ENCODE data around the gene MREG. TPM values are rescaled to one million over a fixed set of nuclear protein-coding genes. Genes with fewer than 3 reads are reported as not detected.
"Not testable (repeated sequence)": the region's sequence is repeated elsewhere in the genome, so short reads cannot be mapped to it uniquely, and the experiment has no call there.

Gene MREG
- polyA plus RNA-seq, 1 experiment: 2.6 TPM

DNA sequence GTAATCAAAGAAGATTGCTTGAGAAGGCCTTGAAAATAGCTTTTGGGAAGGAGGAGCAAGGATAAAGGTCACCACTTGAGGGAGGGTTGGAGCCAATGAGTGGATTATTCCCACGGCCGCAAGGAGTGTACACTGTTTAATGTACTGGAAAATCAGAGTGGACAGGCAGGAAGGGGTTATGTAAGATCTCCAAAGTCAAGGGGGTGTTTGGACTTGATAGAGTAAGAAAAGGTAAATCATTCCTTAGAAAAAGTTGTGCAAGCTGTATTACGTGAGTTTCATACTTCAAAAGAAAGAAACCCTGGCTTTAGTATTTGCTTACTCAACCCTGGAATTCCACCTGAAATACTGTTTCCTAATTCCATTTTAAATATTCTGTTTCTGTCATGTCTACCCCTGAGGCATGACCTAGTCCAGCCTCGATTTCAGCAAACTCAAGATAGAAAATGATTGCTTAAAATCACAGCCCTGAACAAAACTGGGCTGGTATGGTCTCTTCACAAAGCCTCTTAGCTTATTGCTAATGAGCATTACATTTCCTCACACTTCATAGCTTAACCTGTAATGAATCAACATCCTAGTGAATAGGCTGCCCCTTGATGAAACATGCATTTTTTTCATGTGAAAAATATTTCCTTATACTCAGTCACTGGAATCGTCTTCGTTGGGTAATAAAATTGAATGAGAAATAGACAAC is 1.1 kb downstream of the MREG start:
- Histone ChIP-seq H3K9me3 (ENCODE audit: control insufficient read depth, insufficient read depth, low read length) (no peaks in the 10 kb centered on the region), H3K27ac (ENCODE audit: low read depth, low read length) (no peak overlapping the region), H3K27me3 (ENCODE audit: control insufficient read depth, insufficient read depth, low read length) (no peaks in the 10 kb centered on the region), H3K4me3 (ENCODE audit: low read depth, low read length) (peak overlapping the region; percentile 68)
- ChIA-PET POLR2A (no interaction called here), CTCF (interaction anchor here (0.6 to 2.5 kb wide), 6 partner anchors 11 to 1278 kb away, joined by 3 to 12 read pairs (median 4); no protein-coding TSS in a partner anchor)
- DNase-seq (ENCODE audit: low read depth, low spot score): no peak
- TF ChIP-seq, protein P1, sequence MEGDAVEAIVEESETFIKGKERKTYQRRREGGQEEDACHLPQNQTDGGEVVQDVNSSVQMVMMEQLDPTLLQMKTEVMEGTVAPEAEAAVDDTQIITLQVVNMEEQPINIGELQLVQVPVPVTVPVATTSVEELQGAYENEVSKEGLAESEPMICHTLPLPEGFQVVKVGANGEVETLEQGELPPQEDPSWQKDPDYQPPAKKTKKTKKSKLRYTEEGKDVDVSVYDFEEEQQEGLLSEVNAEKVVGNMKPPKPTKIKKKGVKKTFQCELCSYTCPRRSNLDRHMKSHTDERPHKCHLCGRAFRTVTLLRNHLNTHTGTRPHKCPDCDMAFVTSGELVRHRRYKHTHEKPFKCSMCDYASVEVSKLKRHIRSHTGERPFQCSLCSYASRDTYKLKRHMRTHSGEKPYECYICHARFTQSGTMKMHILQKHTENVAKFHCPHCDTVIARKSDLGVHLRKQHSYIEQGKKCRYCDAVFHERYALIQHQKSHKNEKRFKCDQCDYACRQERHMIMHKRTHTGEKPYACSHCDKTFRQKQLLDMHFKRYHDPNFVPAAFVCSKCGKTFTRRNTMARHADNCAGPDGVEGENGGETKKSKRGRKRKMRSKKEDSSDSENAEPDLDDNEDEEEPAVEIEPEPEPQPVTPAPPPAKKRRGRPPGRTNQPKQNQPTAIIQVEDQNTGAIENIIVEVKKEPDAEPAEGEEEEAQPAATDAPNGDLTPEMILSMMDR (IDR thresholded peaks at IDR 0.05; ENCODE audit: low read depth, low read length): no peak

DNA sequence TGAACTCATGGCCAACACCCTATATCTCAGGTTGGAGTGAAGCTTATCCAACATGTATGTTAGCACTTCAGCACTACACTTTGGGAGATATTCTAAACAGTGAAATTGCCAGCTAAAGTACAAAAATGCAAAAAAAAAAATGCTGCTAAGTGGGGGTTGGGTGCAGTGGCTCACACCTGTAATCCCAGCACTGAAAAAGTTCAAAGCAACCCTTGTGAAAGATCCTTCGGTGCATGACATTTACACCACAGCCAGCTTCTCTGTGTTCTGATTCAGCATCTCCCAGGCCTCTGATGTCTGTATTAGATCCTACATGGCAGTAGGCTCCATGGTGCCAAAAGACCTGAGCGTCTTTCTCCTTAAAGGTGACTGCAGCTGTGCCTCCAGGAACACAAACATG is 4.1 kb downstream of the MREG start:
- H3K27me3 ChIP-seq (ENCODE audit: control insufficient read depth, insufficient read depth, low read length); POLR2A ChIA-PET; DNase-seq (ENCODE audit: low read depth, low spot score); H3K27ac ChIP-seq (ENCODE audit: low read depth, low read length); H3K4me3 ChIP-seq (ENCODE audit: low read depth, low read length); H3K9me3 ChIP-seq (ENCODE audit: control insufficient read depth, insufficient read depth, low read length): not testable (repeated sequence)
- CTCF ChIA-PET: interaction anchor here (2.2 kb wide), 1 partner anchor 14 kb away, joined by 6 read pairs; no protein-coding TSS in a partner anchor

DNA sequence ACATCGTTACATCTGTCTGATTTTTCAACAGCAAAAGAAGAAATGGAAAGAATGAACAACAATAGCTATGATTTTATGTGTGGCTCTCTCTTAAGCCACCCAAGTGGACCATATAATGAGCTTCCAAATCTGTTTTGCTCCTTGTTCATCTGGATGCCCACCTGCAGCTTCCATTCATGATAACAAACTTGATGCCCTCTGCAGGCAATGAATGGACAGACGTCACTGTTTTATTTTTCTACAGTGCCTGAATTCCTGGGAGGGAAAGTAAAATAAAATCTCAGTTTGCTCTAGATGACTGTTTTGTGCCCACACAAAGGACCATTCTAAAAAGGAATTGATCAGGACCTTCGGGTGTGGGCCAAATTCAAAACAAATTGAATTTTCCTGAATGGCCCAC is 5.0 kb downstream of the MREG start:
- POLR2A ChIA-PET: no interaction called here
- TF ChIP-seq, protein P1 (IDR thresholded peaks at IDR 0.05; ENCODE audit: low read depth, low read length): no peak
- Histone ChIP-seq H3K9me3 (ENCODE audit: control insufficient read depth, insufficient read depth, low read length) (no peaks in the 10 kb centered on the region), H3K27ac (ENCODE audit: low read depth, low read length) (no peak overlapping the region), H3K4me3 (ENCODE audit: low read depth, low read length) (no peak overlapping the region), H3K27me3 (ENCODE audit: control insufficient read depth, insufficient read depth, low read length) (no peaks in the 10 kb centered on the region)
- no peak for DNase-seq (ENCODE audit: low read depth, low spot score)
- CTCF ChIA-PET: interaction anchor here (2.2 kb wide), 1 partner anchor 15 kb away, joined by 6 read pairs; no protein-coding TSS in a partner anchor

DNA sequence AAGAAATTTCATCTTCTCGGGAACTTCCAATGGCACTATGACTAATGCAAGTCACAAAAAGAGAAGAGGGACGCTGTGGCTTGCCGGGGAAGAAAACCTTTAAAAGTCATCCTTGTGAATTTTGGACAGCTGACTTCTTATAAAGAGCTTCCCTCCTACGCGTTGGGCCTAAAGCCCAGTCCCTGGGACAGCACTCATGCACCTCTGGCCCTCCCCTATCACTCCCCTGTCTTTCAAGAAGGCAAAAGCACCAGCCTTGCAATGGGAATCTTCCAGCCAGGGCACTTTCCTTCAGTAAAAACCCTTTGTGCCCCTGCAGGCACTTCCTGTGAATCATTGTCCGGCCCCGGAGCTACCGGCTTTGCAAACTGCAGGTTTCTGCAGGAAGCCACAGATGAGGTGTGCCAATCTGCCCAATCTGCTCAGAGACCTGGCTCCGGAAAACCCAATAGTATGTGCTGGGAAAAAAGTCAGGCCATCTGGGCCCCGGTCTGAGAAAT is 7.1 kb downstream of the MREG start:
- no peak for DNase-seq (ENCODE audit: low read depth, low spot score)
- Histone ChIP-seq H3K9me3 (ENCODE audit: control insufficient read depth, insufficient read depth, low read length) (no peaks in the 10 kb centered on the region), H3K27me3 (ENCODE audit: control insufficient read depth, insufficient read depth, low read length) (no peaks in the 10 kb centered on the region), H3K27ac (ENCODE audit: low read depth, low read length) (no peak overlapping the region), H3K4me3 (ENCODE audit: low read depth, low read length) (no peak overlapping the region)
- TF ChIP-seq, protein P1 (IDR thresholded peaks at IDR 0.05; ENCODE audit: low read depth, low read length): no peak
- ChIA-PET POLR2A (interaction anchor here (0.6 kb wide), 1 partner anchor 32 kb away, joined by 7 read pairs; no protein-coding TSS in a partner anchor), CTCF (interaction anchor here (0.6 to 1.0 kb wide), 3 partner anchors 17 to 73 kb away, joined by 3 to 4 read pairs (median 3); no protein-coding TSS in a partner anchor)

DNA sequence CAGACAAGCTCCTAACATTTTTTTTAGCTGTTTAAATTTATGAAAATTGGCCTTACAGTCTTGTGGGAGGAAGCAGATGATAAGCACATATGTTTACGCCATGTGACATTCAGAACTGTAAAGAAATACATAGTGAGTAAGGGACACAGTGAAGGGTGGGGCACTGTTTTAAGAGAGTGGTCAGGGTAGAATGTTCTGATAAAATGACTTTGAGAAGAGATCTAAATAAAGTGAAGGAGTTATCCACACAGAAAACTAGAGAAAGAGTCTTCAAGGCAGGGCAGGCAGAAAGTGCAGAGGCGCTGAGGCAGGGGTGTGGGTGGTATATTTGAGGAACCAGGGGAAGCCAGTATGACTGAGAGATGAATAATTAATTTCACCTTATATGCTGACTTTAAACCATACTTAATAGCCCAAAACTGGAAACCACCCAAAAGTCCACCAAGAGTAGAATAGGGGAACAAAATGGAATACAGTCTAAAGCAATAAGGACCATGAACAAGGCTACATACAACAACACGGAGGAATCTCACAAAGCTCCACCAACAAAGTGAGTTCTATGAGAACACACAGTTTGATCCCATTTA is 8.6 kb downstream of the MREG start:
- ChIA-PET POLR2A (no interaction called here), CTCF (no interaction called here)
- Histone ChIP-seq H3K27ac (ENCODE audit: low read depth, low read length) (no peak overlapping the region), H3K4me3 (ENCODE audit: low read depth, low read length) (no peak overlapping the region), H3K9me3 (ENCODE audit: control insufficient read depth, insufficient read depth, low read length) (no peaks in the 10 kb centered on the region), H3K27me3 (ENCODE audit: control insufficient read depth, insufficient read depth, low read length) (no peaks in the 10 kb centered on the region)
- DNase-seq (ENCODE audit: low read depth, low spot score): no peak
- TF ChIP-seq, protein P1 (IDR thresholded peaks at IDR 0.05; ENCODE audit: low read depth, low read length): no peak

All from AG04450 (cell line).